Measurements from ENCODE around the gene BCLAF1. TPM values are rescaled to one million over a fixed set of nuclear protein-coding genes. Genes with fewer than 3 reads are reported as not detected.

The BCLAF1 gene
- polyA plus RNA-seq, 1 donor (not counting 4 experiments of a cell fraction or from before 2014, with no cell fraction given): 80.3 TPM

- Histone ChIP-seq H3K9me1 (ENCODE audit: control insufficient read depth, extremely low read depth, insufficient read depth, low read length) (no peaks in the 10 kb centered on the region), H3K4me3 (ENCODE audit: control insufficient read depth in 2 of 3, extremely low read depth in 1 of 3, insufficient read depth in 2 of 3, low read depth in 1 of 3, low read length in 3 of 3) (no peak overlapping the region), H3K4me2 (ENCODE audit: control insufficient read depth, extremely low read depth, insufficient read depth, low read depth, low read length) (no peak overlapping the region), H3K79me2 (ENCODE audit: control insufficient read depth, insufficient read depth, low read length) (no peaks in the 10 kb centered on the region), H3K9me3 (ENCODE audit: control insufficient read depth, low read depth, low read length) (no peaks in the 10 kb centered on the region), H3K9ac (ENCODE audit: control insufficient read depth, extremely low read depth, insufficient read depth, low read length) (no peak overlapping the region), H3K36me3 (ENCODE audit: control insufficient read depth in 2 of 2, extremely low read depth in 1 of 2, insufficient read depth in 2 of 2, low read length in 2 of 2) (peaks cover 0 to 6% of the 10 kb centered on the region in 2 experiments), H3K4me1 (ENCODE audit: control insufficient read depth, extremely low read depth, insufficient read depth, low read length) (no peaks in the 10 kb centered on the region), H2AFZ (ENCODE audit: control insufficient read depth, low read length) (no peak overlapping the region), H3K27ac (ENCODE audit: control insufficient read depth, insufficient read depth, low read length) (no peak overlapping the region), H4K20me1 (ENCODE audit: control insufficient read depth, extremely low read depth, insufficient read depth, low read length) (no peaks in the 10 kb centered on the region), H3K27me3 (ENCODE audit: control insufficient read depth, extremely low read depth, insufficient read depth, low read length) (peaks cover 5% of the 10 kb centered on the region)
- dilution Hi-C loops (cut with MboI; ENCODE audit: extremely low pct_ligation_motif_present, low sequenced_read_pairs): no loop called here
- no peak for DNase-seq (ENCODE audit: low read depth, low spot score)
- TF ChIP-seq EZH2 (IDR thresholded peaks at IDR 0.05; ENCODE audit: low read length) (no peak), CTCF (optimal IDR thresholded peaks at IDR 0.05 in 1 of 3, IDR thresholded peaks at IDR 0.05 in 1 of 3, conservative IDR thresholded peaks at IDR 0.05 in 1 of 3; ENCODE audit: extremely low read depth in 1 of 3, insufficient read depth in 2 of 3, low read length in 3 of 3) (no peak)
- FAIRE-seq: no peak
Observed at GRCh38 chr6:136337606-136338005, 48.0 kb upstream of the BCLAF1 start.

GRCh38 chr6:136337121-136337520 is 47.5 kb upstream of the BCLAF1 start:
- Histone ChIP-seq H2AFZ (ENCODE audit: control insufficient read depth, low read length) (no peak overlapping the region), H3K9me3 (ENCODE audit: control insufficient read depth, low read depth, low read length) (no peaks in the 10 kb centered on the region), H3K4me1 (ENCODE audit: control insufficient read depth, extremely low read depth, insufficient read depth, low read length) (no peaks in the 10 kb centered on the region), H3K27me3 (ENCODE audit: control insufficient read depth, extremely low read depth, insufficient read depth, low read length) (peaks cover 9% of the 10 kb centered on the region), H3K79me2 (ENCODE audit: control insufficient read depth, insufficient read depth, low read length) (no peaks in the 10 kb centered on the region), H3K4me3 (ENCODE audit: control insufficient read depth in 2 of 3, extremely low read depth in 1 of 3, insufficient read depth in 2 of 3, low read depth in 1 of 3, low read length in 3 of 3) (no peak overlapping the region), H3K36me3 (ENCODE audit: control insufficient read depth in 2 of 2, extremely low read depth in 1 of 2, insufficient read depth in 2 of 2, low read length in 2 of 2) (peaks cover 0 to 6% of the 10 kb centered on the region in 2 experiments), H3K4me2 (ENCODE audit: control insufficient read depth, extremely low read depth, insufficient read depth, low read depth, low read length) (no peak overlapping the region), H4K20me1 (ENCODE audit: control insufficient read depth, extremely low read depth, insufficient read depth, low read length) (no peaks in the 10 kb centered on the region), H3K9ac (ENCODE audit: control insufficient read depth, extremely low read depth, insufficient read depth, low read length) (no peak overlapping the region), H3K9me1 (ENCODE audit: control insufficient read depth, extremely low read depth, insufficient read depth, low read length) (no peaks in the 10 kb centered on the region), H3K27ac (ENCODE audit: control insufficient read depth, insufficient read depth, low read length) (no peak overlapping the region)
- TF ChIP-seq CTCF (optimal IDR thresholded peaks at IDR 0.05 in 1 of 3, IDR thresholded peaks at IDR 0.05 in 1 of 3, conservative IDR thresholded peaks at IDR 0.05 in 1 of 3; ENCODE audit: extremely low read depth in 1 of 3, insufficient read depth in 2 of 3, low read length in 3 of 3) (no peak), EZH2 (IDR thresholded peaks at IDR 0.05; ENCODE audit: low read length) (no peak)
- dilution Hi-C loops (cut with MboI; ENCODE audit: extremely low pct_ligation_motif_present, low sequenced_read_pairs): no loop called here
- DNase-seq (ENCODE audit: low read depth, low spot score) (no peak), FAIRE-seq (no peak)

Data from keratinocyte (primary cell).